Measurements from ENCODE around the gene BLID.

The BLID gene

DNA sequence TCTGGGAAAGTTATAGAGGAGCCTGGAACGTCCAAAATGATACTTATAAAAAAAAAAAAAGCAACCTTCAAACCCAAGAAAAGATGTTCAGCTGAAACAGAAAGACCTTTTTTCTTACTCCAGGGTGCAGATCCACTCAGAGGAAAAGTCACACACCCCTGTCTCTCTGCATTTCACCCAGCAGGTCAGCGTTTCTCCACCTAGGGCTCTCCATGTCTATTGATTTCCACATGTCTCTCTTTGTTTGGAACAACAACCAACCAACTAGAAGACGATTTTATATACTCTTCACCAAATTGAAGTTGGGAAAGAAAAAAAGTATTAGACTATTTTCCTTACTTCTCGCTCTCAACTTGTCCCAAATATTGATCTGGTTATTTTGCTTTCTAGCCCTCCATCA is 42.2 kb upstream of the BLID start:
- Histone ChIP-seq H2AFZ (ENCODE audit: low read depth, low read length, severe bottlenecking) (no peak overlapping the region), H3F3A (ENCODE audit: insufficient read depth) (no peaks in the 10 kb centered on the region), H3K9me3 (ENCODE audit: insufficient read depth, low read length) (no peaks in the 10 kb centered on the region), H3K79me2 (ENCODE audit: insufficient read depth, low read length) (no peaks in the 10 kb centered on the region), H3K27me3 (ENCODE audit: low read length) (no peaks in the 10 kb centered on the region), H3K9me2 (replicated peaks; ENCODE audit: insufficient read depth, low read length) (no peaks in the 10 kb centered on the region), H3K9ac (ENCODE audit: low read length) (no peak overlapping the region), H3K36me3 (ENCODE audit: low read length) (no peaks in the 10 kb centered on the region), H3K27ac (ENCODE audit: low read depth, low read length) (no peak overlapping the region), H3K4me2 (ENCODE audit: low read depth, low read length, poor library complexity, severe bottlenecking) (no peak overlapping the region), H4K20me1 (ENCODE audit: low read depth, low read length) (no peaks in the 10 kb centered on the region), H3K4me3 (ENCODE audit: insufficient read depth, low read length, poor library complexity, severe bottlenecking) (no peak overlapping the region)
- TF ChIP-seq CTCF (IDR thresholded peaks at IDR 0.05; ENCODE audit: insufficient read depth, low read length, poor library complexity, severe bottlenecking) (no peak), EZH2phosphoT487 (conservative IDR thresholded peaks at IDR 0.05; ENCODE audit: low read length) (no peak)

DNA sequence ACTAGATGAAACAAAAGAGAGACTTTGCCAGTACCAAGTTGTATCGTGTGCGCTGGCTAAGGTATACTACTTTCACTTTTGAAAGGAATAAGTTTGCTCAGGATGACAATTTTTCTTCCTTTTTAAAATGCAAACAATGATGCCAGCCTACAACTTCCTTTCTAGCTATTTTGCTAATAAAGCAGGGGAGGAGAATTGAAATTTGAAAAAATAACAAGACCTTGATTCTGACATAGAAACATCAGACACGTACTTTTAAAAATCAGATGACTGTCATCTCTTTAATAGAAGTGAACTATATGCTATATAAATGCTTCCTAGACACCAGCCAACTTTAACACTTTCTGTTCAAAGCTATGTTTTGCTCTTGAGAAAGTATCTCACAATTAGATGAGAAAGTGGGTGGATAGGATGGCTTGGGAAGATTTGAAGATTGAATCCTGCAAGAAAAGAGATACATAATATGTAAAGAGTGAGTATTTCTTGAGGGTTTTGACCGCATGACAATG is 41.7 kb upstream of the BLID start:
- H3K36me3 ChIP-seq (ENCODE audit: low read length), result no peaks in the 10 kb centered on the region
- no peaks in the 10 kb centered on the region for H3K79me2 ChIP-seq (ENCODE audit: insufficient read depth, low read length)
- H2AFZ ChIP-seq (ENCODE audit: low read depth, low read length, severe bottlenecking), result no peak overlapping the region
- no peaks in the 10 kb centered on the region for H3F3A ChIP-seq (ENCODE audit: insufficient read depth)
- no peak for TF ChIP-seq EZH2phosphoT487 (conservative IDR thresholded peaks at IDR 0.05; ENCODE audit: low read length)
- no peak for TF ChIP-seq CTCF (IDR thresholded peaks at IDR 0.05; ENCODE audit: insufficient read depth, low read length, poor library complexity, severe bottlenecking)
- no peaks in the 10 kb centered on the region for H3K9me3 ChIP-seq (ENCODE audit: insufficient read depth, low read length)
- no peaks in the 10 kb centered on the region for H3K9me2 ChIP-seq (replicated peaks; ENCODE audit: insufficient read depth, low read length)
- H4K20me1 ChIP-seq (ENCODE audit: low read depth, low read length), result no peaks in the 10 kb centered on the region
- peak overlapping the region; percentile 16 for H3K4me2 ChIP-seq (ENCODE audit: low read depth, low read length, poor library complexity, severe bottlenecking)
- H3K27me3 ChIP-seq (ENCODE audit: low read length), result no peaks in the 10 kb centered on the region
- no peak overlapping the region for H3K27ac ChIP-seq (ENCODE audit: low read depth, low read length)
- no peak overlapping the region for H3K9ac ChIP-seq (ENCODE audit: low read length)
- H3K4me3 ChIP-seq (ENCODE audit: insufficient read depth, low read length, poor library complexity, severe bottlenecking), result no peak overlapping the region

DNA sequence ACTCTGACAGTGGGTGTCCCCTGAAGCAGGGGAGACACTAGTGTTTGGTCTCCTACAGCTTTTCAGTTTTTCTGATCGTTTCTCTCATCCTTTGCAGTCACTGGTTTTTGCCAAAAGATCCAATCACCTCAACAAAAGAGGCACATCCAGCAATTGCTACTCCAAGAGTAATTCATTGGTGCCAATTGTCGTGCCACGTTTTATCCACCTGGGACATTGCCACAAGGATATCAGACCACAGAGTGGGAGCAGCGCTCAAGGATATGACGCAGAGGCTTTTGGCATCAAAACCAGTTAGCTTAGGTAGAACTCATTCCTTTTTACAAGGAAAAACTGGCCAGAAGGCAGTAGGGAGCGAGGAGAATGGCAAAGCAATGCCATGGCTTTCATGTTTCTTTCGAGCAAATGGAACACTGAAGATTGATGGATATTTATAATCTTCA is 40.9 kb upstream of the BLID start:
- Histone ChIP-seq H3K27ac (ENCODE audit: low read depth, low read length) (no peak overlapping the region), H3K9ac (ENCODE audit: low read length) (no peak overlapping the region), H3K4me3 (ENCODE audit: insufficient read depth, low read length, poor library complexity, severe bottlenecking) (no peak overlapping the region), H3K79me2 (ENCODE audit: insufficient read depth, low read length) (no peaks in the 10 kb centered on the region), H3K4me2 (ENCODE audit: low read depth, low read length, poor library complexity, severe bottlenecking) (peak overlapping the region; percentile 16), H3F3A (ENCODE audit: insufficient read depth) (no peaks in the 10 kb centered on the region), H3K36me3 (ENCODE audit: low read length) (no peaks in the 10 kb centered on the region), H3K27me3 (ENCODE audit: low read length) (no peaks in the 10 kb centered on the region), H3K9me2 (replicated peaks; ENCODE audit: insufficient read depth, low read length) (no peaks in the 10 kb centered on the region), H3K9me3 (ENCODE audit: insufficient read depth, low read length) (no peaks in the 10 kb centered on the region), H2AFZ (ENCODE audit: low read depth, low read length, severe bottlenecking) (no peak overlapping the region), H4K20me1 (ENCODE audit: low read depth, low read length) (no peaks in the 10 kb centered on the region)
- TF ChIP-seq CTCF (IDR thresholded peaks at IDR 0.05; ENCODE audit: insufficient read depth, low read length, poor library complexity, severe bottlenecking) (no peak), EZH2phosphoT487 (conservative IDR thresholded peaks at IDR 0.05; ENCODE audit: low read length) (no peak)
